ENCODE data around the gene NUDCD3. TPM values are rescaled to one million over a fixed set of nuclear protein-coding genes. Genes with fewer than 3 reads are reported as not detected.

NUDCD3 gene
- total and polyA plus RNA-seq, 2 experiments from 2014 or later = 35.7 to 42.7 TPM

- Mint-ChIP-seq H3K9me3 (no peaks in the 10 kb centered on the region; the same call in 2 of the 3 replicates), H3K36me3 (ENCODE audit: low read depth) (no peaks in the 10 kb centered on the region), H3K4me3 (no peak overlapping the region), H3K27ac (no peak overlapping the region), H3K4me1 (no peaks in the 10 kb centered on the region), H3K27me3 (ENCODE audit: insufficient read depth, low read depth, poor library complexity) (no peaks in the 10 kb centered on the region)
- Histone ChIP-seq H3K27ac (ENCODE audit: low read depth) (no peak overlapping the region), H3K36me3 (ENCODE audit: insufficient read depth) (no peaks in the 10 kb centered on the region), H2AFZ (no peak overlapping the region), H3F3A (replicated peaks; ENCODE audit: low read depth) (no peaks in the 10 kb centered on the region), H3K4me1 (ENCODE audit: insufficient read depth) (no peaks in the 10 kb centered on the region), H4K20me1 (replicated peaks; ENCODE audit: insufficient read depth) (no peaks in the 10 kb centered on the region), H3K9me2 (ENCODE audit: insufficient read depth) (peaks cover 3% of the 10 kb centered on the region; the same call in 1 of the 2 replicates), H3K79me2 (replicated peaks; ENCODE audit: insufficient read depth) (no peaks in the 10 kb centered on the region), H3K4me2 (no peak overlapping the region), H3K4me3 (no peak overlapping the region), H3K27me3 (ENCODE audit: insufficient read depth) (no peaks in the 10 kb centered on the region)
- ATAC-seq = no peak
- no peak for DNase-seq (ENCODE audit: low spot score)
- no peak for TF ChIP-seq EZH2phosphoT487 (IDR thresholded peaks at IDR 0.05; ENCODE audit: unreplicated experiment)
- TF ChIP-seq NANOG (IDR thresholded peaks at IDR 0.05; ENCODE audit: borderline replicate concordance) = no peak
- no peak for TF ChIP-seq EZH2 (IDR thresholded peaks at IDR 0.05; ENCODE audit: low read depth, unreplicated experiment)
- no peak for TF ChIP-seq ETS1 (IDR thresholded peaks at IDR 0.05)
- no peak for TF ChIP-seq ZNF331 (CRISPR knock-in tag; IDR thresholded peaks at IDR 0.05; ENCODE audit: low read depth)
- TF ChIP-seq, protein P1, sequence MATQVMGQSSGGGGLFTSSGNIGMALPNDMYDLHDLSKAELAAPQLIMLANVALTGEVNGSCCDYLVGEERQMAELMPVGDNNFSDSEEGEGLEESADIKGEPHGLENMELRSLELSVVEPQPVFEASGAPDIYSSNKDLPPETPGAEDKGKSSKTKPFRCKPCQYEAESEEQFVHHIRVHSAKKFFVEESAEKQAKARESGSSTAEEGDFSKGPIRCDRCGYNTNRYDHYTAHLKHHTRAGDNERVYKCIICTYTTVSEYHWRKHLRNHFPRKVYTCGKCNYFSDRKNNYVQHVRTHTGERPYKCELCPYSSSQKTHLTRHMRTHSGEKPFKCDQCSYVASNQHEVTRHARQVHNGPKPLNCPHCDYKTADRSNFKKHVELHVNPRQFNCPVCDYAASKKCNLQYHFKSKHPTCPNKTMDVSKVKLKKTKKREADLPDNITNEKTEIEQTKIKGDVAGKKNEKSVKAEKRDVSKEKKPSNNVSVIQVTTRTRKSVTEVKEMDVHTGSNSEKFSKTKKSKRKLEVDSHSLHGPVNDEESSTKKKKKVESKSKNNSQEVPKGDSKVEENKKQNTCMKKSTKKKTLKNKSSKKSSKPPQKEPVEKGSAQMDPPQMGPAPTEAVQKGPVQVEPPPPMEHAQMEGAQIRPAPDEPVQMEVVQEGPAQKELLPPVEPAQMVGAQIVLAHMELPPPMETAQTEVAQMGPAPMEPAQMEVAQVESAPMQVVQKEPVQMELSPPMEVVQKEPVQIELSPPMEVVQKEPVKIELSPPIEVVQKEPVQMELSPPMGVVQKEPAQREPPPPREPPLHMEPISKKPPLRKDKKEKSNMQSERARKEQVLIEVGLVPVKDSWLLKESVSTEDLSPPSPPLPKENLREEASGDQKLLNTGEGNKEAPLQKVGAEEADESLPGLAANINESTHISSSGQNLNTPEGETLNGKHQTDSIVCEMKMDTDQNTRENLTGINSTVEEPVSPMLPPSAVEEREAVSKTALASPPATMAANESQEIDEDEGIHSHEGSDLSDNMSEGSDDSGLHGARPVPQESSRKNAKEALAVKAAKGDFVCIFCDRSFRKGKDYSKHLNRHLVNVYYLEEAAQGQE (IDR thresholded peaks at IDR 0.05; ENCODE audit: unreplicated experiment) = no peak
- TF ChIP-seq POLR2AphosphoS5 (IDR thresholded peaks at IDR 0.05; ENCODE audit: low read depth) = no peak
- TF ChIP-seq STAT1 (IDR thresholded peaks at IDR 0.05; ENCODE audit: unreplicated experiment) = no peak
- no peak for TF ChIP-seq JUNB (IDR thresholded peaks at IDR 0.05; ENCODE audit: unreplicated experiment)
- TF ChIP-seq ZNF114 (CRISPR knock-in tag; IDR thresholded peaks at IDR 0.05) = no peak
- TF ChIP-seq CREB1 (CRISPR knock-in tag; IDR thresholded peaks at IDR 0.05; ENCODE audit: low read depth) = no peak
- TF ChIP-seq, protein P2, sequence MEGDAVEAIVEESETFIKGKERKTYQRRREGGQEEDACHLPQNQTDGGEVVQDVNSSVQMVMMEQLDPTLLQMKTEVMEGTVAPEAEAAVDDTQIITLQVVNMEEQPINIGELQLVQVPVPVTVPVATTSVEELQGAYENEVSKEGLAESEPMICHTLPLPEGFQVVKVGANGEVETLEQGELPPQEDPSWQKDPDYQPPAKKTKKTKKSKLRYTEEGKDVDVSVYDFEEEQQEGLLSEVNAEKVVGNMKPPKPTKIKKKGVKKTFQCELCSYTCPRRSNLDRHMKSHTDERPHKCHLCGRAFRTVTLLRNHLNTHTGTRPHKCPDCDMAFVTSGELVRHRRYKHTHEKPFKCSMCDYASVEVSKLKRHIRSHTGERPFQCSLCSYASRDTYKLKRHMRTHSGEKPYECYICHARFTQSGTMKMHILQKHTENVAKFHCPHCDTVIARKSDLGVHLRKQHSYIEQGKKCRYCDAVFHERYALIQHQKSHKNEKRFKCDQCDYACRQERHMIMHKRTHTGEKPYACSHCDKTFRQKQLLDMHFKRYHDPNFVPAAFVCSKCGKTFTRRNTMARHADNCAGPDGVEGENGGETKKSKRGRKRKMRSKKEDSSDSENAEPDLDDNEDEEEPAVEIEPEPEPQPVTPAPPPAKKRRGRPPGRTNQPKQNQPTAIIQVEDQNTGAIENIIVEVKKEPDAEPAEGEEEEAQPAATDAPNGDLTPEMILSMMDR (conservative IDR thresholded peaks at IDR 0.05; ENCODE audit: low read depth in 2 of 2) = no peak
- TF ChIP-seq ZNF462 (CRISPR knock-in tag; IDR thresholded peaks at IDR 0.05) = no peak
Measured at GRCh38 chr7:44498230-44498954, 7.9 kb upstream of the NUDCD3 start.
